Upper lobe of left lung (tissue), 4 donors: ENCODE measurements around the gene MVK.

Experiments
- POLR2A ChIP-seq, 4 donors: fragments of 450-650 bp; IDR thresholded peaks; one replicate each; pipeline ENCODE4 v1.5.1; 2016 to 2017; ENCODE audit warnings: antibody characterized with exemption in 4 of 4, mild to moderate bottlenecking in 2 of 4
- POLR2AphosphoS5 ChIP-seq, 2 donors: sonication (generic); formaldehyde crosslinking; IDR thresholded peaks; one replicate each; pipeline ENCODE4 v1.5.1; 2017; ENCODE audit warnings: antibody characterized with exemption in 2 of 2

GRCh38 chr12:109626378-109627115, 53.0 kb downstream of the MVK start:
- TF ChIP-seq POLR2AphosphoS5 (IDR thresholded peaks at IDR 0.05) (no peak), POLR2A (IDR thresholded peaks at IDR 0.05) (no peak)
